Neural progenitor cell (in vitro differentiated cells): ENCODE data around the gene SCYL2.

Experiments used
- CTCF ChIP-seq: fragments of 200-600 bp; sonication (generic); IDR thresholded peaks from 2 replicates; pipeline ENCODE4 v1.5.1; 2017; ENCODE audit warnings: antibody characterized with exemption, mild to moderate bottlenecking
- EZH2phosphoT487 ChIP-seq: fragments of 200-600 bp; sonication (generic); IDR thresholded peaks from 2 replicates; pipeline ENCODE4 v1.6.1; 2017; ENCODE audit warnings: antibody characterized with exemption

- TF ChIP-seq CTCF = peak; percentile 70
- no peak for TF ChIP-seq EZH2phosphoT487
Observed at GRCh38 chr12:100348657-100349454, 81.9 kb downstream of the SCYL2 start.
